ENCODE measurements around the gene MRPS27.
A peak's percentile ranks its signal among the peaks of the same experiment; 100 is the strongest.
"Not testable (repeated sequence)": the region's sequence is repeated elsewhere in the genome, so short reads cannot be mapped to it uniquely, and the experiment has no call there.

The MRPS27 gene

GRCh38 chr5:72324189-72324825 is 4.3 kb upstream of the MRPS27 start:
- DNase-seq, result no peak

- not testable (repeated sequence) for DNase-seq
Measured at GRCh38 chr5:72319435-72319975, 535 bp downstream of the MRPS27 start.

- DNase-seq, result no peak
Measured at GRCh38 chr5:72314571-72315172, 5.4 kb downstream of the MRPS27 start.

- no peak for DNase-seq
Measured at GRCh38 chr5:72313141-72313540, 6.9 kb downstream of the MRPS27 start.

DNA sequence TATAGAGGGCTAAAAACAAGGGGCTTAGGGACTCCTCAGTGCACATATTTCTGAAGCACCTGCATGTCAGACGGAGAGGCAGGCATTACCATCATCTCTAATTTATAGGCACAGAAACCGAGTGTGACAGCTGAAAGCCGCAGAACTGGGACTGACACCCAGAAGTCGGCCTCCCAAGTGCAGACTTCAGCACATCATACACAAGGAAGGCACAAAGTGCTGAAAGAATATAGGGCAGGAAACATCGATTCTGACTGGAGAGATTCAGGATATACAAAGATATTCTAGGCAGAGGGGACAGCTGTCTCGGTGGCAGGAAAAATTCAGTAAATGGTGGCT is 11.2 kb downstream of the MRPS27 start:
- DNase-seq, result no peak

DNA sequence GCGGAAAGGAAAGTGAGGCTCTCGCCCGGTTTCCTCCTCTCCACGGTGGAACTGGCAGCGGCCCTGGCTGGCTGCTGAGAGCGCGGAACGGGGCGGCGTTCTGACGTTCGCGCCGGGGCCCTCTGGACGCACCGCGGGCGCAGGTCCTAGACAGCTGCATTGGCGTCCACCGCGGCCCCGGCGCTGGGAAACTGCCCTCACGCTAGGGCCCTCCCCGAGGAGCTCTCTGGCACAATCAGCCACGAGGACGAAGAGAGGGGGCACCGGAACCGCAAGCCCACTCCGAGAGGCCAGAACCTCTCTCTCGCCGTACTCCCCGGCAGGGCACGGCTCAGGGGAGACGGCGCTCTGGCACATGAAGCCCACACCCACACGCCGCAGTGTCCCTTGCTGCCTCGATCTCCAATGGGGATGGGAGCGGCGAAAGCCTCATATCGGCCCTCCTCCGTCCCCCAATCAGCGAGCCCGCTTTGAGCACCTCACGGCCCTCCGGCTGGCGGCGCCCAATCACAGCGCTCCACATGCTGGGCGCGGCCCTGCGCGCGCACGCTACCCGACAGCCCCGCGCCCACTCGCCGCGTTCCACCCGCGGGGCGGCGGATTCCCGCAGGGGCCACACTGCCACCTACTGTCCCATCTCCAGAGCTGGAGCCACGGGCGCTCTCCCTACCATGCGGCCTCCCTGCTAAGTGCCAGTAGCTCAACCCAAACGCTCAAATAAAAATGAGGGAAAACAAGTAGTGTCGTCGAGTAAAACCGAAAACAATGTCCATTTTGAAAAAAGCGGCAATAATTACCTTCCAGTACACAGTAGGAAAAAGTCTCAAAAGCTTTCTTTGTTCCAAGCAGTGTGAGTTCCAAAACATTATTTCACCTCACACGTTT is 11.8 kb downstream of the MRPS27 start:
- peak; percentile 98 for DNase-seq

DNA sequence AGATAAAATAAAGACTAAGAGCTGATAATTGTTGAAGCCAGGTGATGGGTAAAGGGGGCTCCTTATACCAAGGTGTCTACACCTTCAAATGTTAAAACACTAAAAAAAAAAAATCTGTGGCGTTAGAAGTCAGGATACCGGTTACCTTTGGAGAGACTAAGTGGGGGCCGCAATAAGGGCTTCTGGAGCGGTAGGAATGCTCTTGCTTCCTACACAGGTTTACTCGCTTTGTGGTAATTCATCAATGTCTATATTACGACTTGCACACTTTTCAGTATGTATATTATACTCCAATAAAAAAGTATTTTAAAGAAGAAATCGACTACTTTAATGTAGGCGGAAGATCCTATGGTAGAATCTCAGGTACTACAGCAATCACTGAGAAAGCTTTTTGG is 12.5 kb downstream of the MRPS27 start:
- DNase-seq, result no peak

GRCh38 chr5:72305194-72306142 is 14.6 kb downstream of the MRPS27 start:
- DNase-seq, result no peak

DNA sequence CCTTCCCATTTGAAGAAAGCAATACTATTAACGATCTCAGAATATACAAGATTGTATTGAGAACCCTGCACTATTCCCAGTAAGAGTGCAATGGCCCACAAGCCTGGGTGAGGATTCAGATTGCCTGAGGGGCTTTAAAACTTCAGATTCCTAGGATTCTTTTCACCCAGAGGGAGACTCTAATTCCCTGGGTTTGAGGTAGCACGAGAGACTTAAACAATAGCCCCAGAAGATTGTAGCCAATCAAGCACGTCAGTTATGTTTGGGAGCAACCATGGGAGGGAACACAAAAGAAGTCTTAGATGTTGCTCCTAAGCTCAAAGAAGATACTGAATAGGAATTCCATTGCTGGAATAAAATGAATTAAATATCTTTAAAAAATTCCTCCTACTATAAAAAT is 17.9 kb downstream of the MRPS27 start:
- no peak for DNase-seq

DNA sequence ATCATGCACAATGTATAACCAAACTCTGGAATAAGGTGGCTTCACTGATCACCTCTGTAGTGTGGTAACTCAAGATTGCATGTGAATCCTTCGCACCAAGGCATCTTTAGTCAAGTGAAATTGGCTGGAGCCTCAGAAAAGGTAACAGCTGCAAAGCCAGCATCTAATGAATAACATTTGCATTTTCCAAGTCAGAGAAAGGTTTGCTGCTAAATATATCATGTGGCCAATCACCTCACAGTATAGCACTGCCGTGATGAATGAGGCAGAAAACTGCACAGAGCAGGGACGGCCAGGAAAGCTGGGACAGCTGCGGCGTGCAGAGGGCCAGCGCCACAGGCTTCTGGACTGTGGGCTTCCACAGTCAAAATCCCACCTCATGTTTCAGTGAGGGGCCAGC is 18.5 kb downstream of the MRPS27 start:
- no peak for DNase-seq

DNA sequence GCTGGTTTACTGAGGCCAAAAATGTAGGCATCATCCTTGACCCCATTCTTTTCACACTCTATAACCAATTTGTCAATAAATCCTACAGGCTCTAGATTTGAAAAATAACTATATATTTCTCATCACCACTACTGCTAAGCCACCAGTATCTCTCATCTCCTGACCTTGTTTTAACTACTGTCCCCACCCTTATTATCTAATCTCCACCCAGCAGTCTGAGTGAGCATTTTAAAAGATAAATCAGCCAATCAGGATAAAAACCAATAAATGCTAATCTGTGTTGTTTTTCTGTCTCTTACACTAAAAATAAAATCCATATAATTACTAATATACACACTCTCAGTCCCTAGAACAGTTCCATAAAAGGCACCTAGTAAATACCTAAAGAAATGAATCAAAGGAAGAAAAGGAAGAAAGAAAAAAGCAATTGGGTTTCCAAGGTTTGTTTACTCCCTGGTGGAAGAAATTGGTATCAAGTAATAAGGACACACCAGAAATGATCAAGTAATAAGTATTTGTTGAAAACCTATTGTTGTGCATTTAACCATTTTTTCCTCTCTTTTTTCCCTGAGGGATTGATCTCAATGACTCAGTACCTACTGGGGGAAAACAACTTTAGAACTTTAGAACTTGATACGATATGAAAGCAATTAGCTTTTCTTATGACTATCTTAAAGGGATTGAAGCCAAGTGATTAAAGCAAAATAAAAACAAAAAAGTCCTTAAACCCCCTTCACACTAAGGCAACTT is 19.3 kb downstream of the MRPS27 start:
- no peak for DNase-seq

- DNase-seq, result no peak
Measured at GRCh38 chr5:72298711-72299110, 21.3 kb downstream of the MRPS27 start.

DNA sequence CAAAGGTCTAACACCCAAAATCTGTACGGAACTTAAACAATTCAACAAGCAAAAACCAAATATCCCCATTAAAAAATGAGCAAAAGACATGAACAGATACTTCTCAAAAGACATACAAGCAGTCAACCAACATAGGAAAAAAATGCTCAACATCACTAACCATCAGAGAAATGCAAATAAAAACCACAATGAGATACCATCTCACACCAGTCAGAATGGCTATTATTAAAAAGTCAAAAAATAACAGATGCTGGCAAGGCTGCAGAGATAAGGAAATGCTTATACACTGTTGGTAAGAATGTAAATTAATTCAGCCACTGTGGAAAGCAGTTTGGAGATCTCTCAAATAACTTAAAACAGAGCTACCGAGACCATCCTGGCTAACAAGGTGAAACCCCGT is 21.9 kb downstream of the MRPS27 start:
- not testable (repeated sequence) for DNase-seq

- DNase-seq, result no peak
Measured at GRCh38 chr5:72296256-72296655, 23.8 kb downstream of the MRPS27 start.

GRCh38 chr5:72295539-72295938 is 24.5 kb downstream of the MRPS27 start:
- DNase-seq, result no peak

GRCh38 chr5:72294473-72294872 is 25.6 kb downstream of the MRPS27 start:
- DNase-seq, result no peak

DNA sequence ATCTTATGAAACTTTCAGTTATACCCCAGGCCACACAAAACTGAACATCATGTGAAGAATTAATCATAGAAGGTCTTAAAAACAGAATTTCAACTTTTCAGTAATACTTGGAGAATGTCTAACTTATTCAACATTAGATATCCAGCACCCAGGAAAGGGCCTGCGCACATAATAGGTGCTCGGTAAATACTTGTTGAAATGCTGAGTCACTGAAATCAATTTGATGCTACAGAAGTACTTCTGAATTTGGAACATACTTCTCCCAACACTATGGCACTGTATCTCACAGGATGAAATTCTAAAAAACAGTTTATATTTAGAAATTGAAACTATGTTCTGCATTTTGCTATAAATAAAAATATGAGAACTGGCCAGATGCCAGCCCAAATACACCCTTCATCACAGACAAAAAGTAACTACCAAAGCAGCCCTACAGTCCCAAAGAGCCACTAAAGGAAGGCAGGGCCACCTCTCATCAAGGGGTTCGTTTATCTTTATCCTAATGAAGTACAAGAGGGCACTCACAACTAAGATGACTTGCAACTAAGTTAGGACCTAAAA is 26.5 kb downstream of the MRPS27 start:
- DNase-seq, result no peak

- DNase-seq, result no peak
Measured at GRCh38 chr5:72292411-72292810, 27.6 kb downstream of the MRPS27 start.

- no peak for DNase-seq
Measured at GRCh38 chr5:72291601-72292000, 28.4 kb downstream of the MRPS27 start.

DNA sequence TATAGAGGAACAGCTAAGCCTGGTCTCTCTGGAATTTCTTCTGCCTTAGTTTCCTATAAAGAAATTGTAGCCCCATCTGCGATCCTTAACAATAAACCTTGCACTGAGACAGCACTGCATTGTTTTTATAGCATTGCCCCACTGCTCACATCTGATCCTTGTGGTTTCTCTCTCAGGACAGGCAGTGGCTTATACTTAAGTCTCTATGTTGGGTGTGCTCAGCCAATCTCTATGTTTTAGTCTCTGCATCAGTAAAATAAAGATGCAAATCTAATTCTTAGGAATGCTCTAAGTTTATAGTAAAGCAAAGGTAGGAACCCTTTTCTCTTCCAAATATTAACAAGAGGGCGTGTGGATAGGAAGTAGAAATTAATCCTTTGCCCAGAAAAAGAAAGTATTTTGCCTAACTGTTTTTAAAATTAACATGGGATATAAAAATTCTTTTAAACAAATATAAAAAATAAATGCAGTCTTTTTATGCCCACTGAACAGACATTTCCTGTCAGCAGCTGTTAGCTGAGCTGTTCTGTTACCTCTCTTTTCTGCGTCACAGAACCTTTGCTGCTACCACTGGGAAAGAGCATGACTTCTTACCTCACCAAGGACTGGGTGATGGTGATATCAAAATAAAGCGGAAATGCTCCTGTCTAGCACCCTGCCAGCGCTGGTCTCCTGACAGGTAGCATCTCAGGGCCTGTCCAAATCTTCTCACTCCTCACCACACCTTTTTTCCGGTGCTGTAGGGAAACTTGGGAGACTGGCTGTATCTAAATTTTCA is 29.5 kb downstream of the MRPS27 start:
- no peak for DNase-seq

GRCh38 chr5:72288924-72289323 is 31.1 kb downstream of the MRPS27 start:
- no peak for DNase-seq

All from NK-92 treated with Interleukin-12 subunit alpha and Interleukin-12 subunit beta, amount 100 ng/mL, for 24 hours (cell line).